ENCODE results near the gene DDC. TPM values are rescaled to one million over a fixed set of nuclear protein-coding genes. Genes with fewer than 3 reads are reported as not detected.

DDC gene
- total and polyA plus RNA-seq, 4 experiments from 2014 or later, result not detected

- no peak for DNase-seq
- intact Hi-C loops (cut with micrococcal nuclease), result no loop called here
- CTCF ChIA-PET (ENCODE audit: partially characterized antibody), result interaction anchor here (1.1 to 1.2 kb wide), 2 partner anchors 18 to 189 kb away, joined by 3 to 6 read pairs; no protein-coding TSS in a partner anchor
- H3K4me1 ChIP-seq (ENCODE audit: insufficient read depth, low read length), result no peaks in the 10 kb centered on the region
- H3K4me1 Mint-ChIP-seq, result no peaks in the 10 kb centered on the region
- H3K4me3 Mint-ChIP-seq, result no peak overlapping the region
- H3K9me3 ChIP-seq (ENCODE audit: control insufficient read depth in 1 of 2, low read length in 2 of 2), result no peaks in the 10 kb centered on the region
- no peaks in the 10 kb centered on the region for H3K36me3 Mint-ChIP-seq
- no peak overlapping the region for H3K27ac Mint-ChIP-seq
- H3K27me3 Mint-ChIP-seq, result peaks cover 5 to 11% of the 10 kb centered on the region in 2 donors
- no peaks in the 10 kb centered on the region for H3K9me3 Mint-ChIP-seq
- no peak overlapping the region for H3K4me3 ChIP-seq (ENCODE audit: low read length in 2 of 2)
- H3K27ac ChIP-seq (ENCODE audit: low read depth, low read length), result no peak overlapping the region
- no peaks in the 10 kb centered on the region for H3K27me3 ChIP-seq (ENCODE audit: insufficient read depth, low read length)
- H3K36me3 ChIP-seq (ENCODE audit: insufficient read depth, low read length), result no peaks in the 10 kb centered on the region
- POLR2A ChIA-PET (ENCODE audit: partially characterized antibody), result no interaction called here
Observed at GRCh38 chr7:50486512-50486911, 78.7 kb downstream of the DDC start.

- Mint-ChIP-seq H3K27me3 (peaks cover 2 to 9% of the 10 kb centered on the region in 2 donors), H3K4me3 (no peak overlapping the region), H3K27ac (no peak overlapping the region), H3K36me3 (no peaks in the 10 kb centered on the region), H3K9me3 (no peaks in the 10 kb centered on the region), H3K4me1 (no peaks in the 10 kb centered on the region)
- ChIA-PET POLR2A (ENCODE audit: partially characterized antibody) (no interaction called here), CTCF (ENCODE audit: partially characterized antibody) (interaction anchor here (0.6 to 1.0 kb wide), 2 partner anchors 13 to 15 kb away, joined by 3 read pairs; no protein-coding TSS in a partner anchor)
- Histone ChIP-seq H3K27ac (ENCODE audit: low read depth, low read length) (no peak overlapping the region), H3K27me3 (ENCODE audit: insufficient read depth, low read length) (no peaks in the 10 kb centered on the region), H3K4me3 (ENCODE audit: low read length in 2 of 2) (no peak overlapping the region), H3K9me3 (ENCODE audit: control insufficient read depth in 1 of 2, low read length in 2 of 2) (no peaks in the 10 kb centered on the region), H3K4me1 (ENCODE audit: insufficient read depth, low read length) (no peaks in the 10 kb centered on the region), H3K36me3 (ENCODE audit: insufficient read depth, low read length) (no peaks in the 10 kb centered on the region)
- no peak for DNase-seq
- intact Hi-C loops (cut with micrococcal nuclease), result no loop called here
Observed at GRCh38 chr7:50481867-50482266, 83.3 kb downstream of the DDC start.

- H3K27me3 ChIP-seq (ENCODE audit: insufficient read depth, low read length), result no peaks in the 10 kb centered on the region
- Mint-ChIP-seq H3K27ac (no peak overlapping the region), H3K4me1 (no peaks in the 10 kb centered on the region), H3K4me3 (no peak overlapping the region), H3K27me3 (peaks cover 0 to 2% of the 10 kb centered on the region in 2 donors), H3K9me3 (no peaks in the 10 kb centered on the region), H3K36me3 (no peaks in the 10 kb centered on the region)
- DNase-seq, result no peak
- no peak overlapping the region for H3K27ac ChIP-seq (ENCODE audit: low read depth, low read length)
- intact Hi-C loops (cut with micrococcal nuclease), result no loop called here
- POLR2A ChIA-PET (ENCODE audit: partially characterized antibody), result no interaction called here
- no peak overlapping the region for H3K4me3 ChIP-seq (ENCODE audit: low read length in 2 of 2)
- CTCF ChIA-PET (ENCODE audit: partially characterized antibody), result interaction anchor here (1.2 kb wide), 1 partner anchor 9 kb away, joined by 4 read pairs; no protein-coding TSS in a partner anchor
- H3K36me3 ChIP-seq (ENCODE audit: insufficient read depth, low read length), result no peaks in the 10 kb centered on the region
- H3K4me1 ChIP-seq (ENCODE audit: insufficient read depth, low read length), result no peaks in the 10 kb centered on the region
- no peaks in the 10 kb centered on the region for H3K9me3 ChIP-seq (ENCODE audit: control insufficient read depth in 1 of 2, low read length in 2 of 2)
Observed at GRCh38 chr7:50480797-50481196, 84.4 kb downstream of the DDC start.

GRCh38 chr7:50479743-50480517 is 85.3 kb downstream of the DDC start:
- H3K9me3 ChIP-seq (ENCODE audit: control insufficient read depth in 1 of 2, low read length in 2 of 2), result no peaks in the 10 kb centered on the region
- ChIA-PET CTCF (ENCODE audit: partially characterized antibody) (no interaction called here), POLR2A (ENCODE audit: partially characterized antibody) (no interaction called here)
- H3K27me3 Mint-ChIP-seq, result peaks cover 0 to 2% of the 10 kb centered on the region in 2 donors
- no peak overlapping the region for H3K4me3 Mint-ChIP-seq
- H3K27ac ChIP-seq (ENCODE audit: low read depth, low read length), result no peak overlapping the region
- H3K27ac Mint-ChIP-seq, result no peak overlapping the region
- no peaks in the 10 kb centered on the region for H3K36me3 ChIP-seq (ENCODE audit: insufficient read depth, low read length)
- H3K4me3 ChIP-seq (ENCODE audit: low read length in 2 of 2), result no peak overlapping the region
- DNase-seq, result no peak
- intact Hi-C loops (cut with micrococcal nuclease), result no loop called here
- H3K9me3 Mint-ChIP-seq, result no peaks in the 10 kb centered on the region
- no peaks in the 10 kb centered on the region for H3K4me1 Mint-ChIP-seq
- H3K27me3 ChIP-seq (ENCODE audit: insufficient read depth, low read length), result no peaks in the 10 kb centered on the region
- no peaks in the 10 kb centered on the region for H3K36me3 Mint-ChIP-seq
- H3K4me1 ChIP-seq (ENCODE audit: insufficient read depth, low read length), result no peaks in the 10 kb centered on the region

- H3K4me1 Mint-ChIP-seq, result no peaks in the 10 kb centered on the region
- H3K36me3 Mint-ChIP-seq, result no peaks in the 10 kb centered on the region
- ChIA-PET CTCF (ENCODE audit: partially characterized antibody) (interaction anchor here (1.0 to 1.7 kb wide), 2 partner anchors 9 to 202 kb away, joined by 3 to 11 read pairs; no protein-coding TSS in a partner anchor), POLR2A (ENCODE audit: partially characterized antibody) (no interaction called here)
- H3K4me3 Mint-ChIP-seq, result no peak overlapping the region
- intact Hi-C loops (cut with micrococcal nuclease), result no loop called here
- no peaks in the 10 kb centered on the region for H3K4me1 ChIP-seq (ENCODE audit: insufficient read depth, low read length)
- H3K27ac Mint-ChIP-seq, result peak overlapping the region in 1 of 7 donors; percentile 1
- no peaks in the 10 kb centered on the region for H3K9me3 ChIP-seq (ENCODE audit: control insufficient read depth in 1 of 2, low read length in 2 of 2)
- H3K4me3 ChIP-seq (ENCODE audit: low read length in 2 of 2), result no peak overlapping the region
- no peaks in the 10 kb centered on the region for H3K36me3 ChIP-seq (ENCODE audit: insufficient read depth, low read length)
- H3K9me3 Mint-ChIP-seq, result no peaks in the 10 kb centered on the region
- no peaks in the 10 kb centered on the region for H3K27me3 ChIP-seq (ENCODE audit: insufficient read depth, low read length)
- DNase-seq, result no peak
- H3K27ac ChIP-seq (ENCODE audit: low read depth, low read length), result no peak overlapping the region
- peaks cover 0 to 2% of the 10 kb centered on the region in 2 donors for H3K27me3 Mint-ChIP-seq
Observed at GRCh38 chr7:50477640-50478039, 87.6 kb downstream of the DDC start.

GRCh38 chr7:50476953-50477625 is 88.1 kb downstream of the DDC start:
- no peak overlapping the region for H3K27ac Mint-ChIP-seq

GRCh38 chr7:50475340-50475739 is 89.9 kb downstream of the DDC start:
- intact Hi-C loops (cut with micrococcal nuclease), result no loop called here
- H3K4me1 ChIP-seq (ENCODE audit: insufficient read depth, low read length), result no peaks in the 10 kb centered on the region
- H3K27ac ChIP-seq (ENCODE audit: low read depth, low read length), result no peak overlapping the region
- Mint-ChIP-seq H3K27me3 (peaks cover 0 to 2% of the 10 kb centered on the region in 2 donors), H3K27ac (no peak overlapping the region), H3K36me3 (no peaks in the 10 kb centered on the region), H3K4me3 (no peak overlapping the region), H3K4me1 (no peaks in the 10 kb centered on the region), H3K9me3 (no peaks in the 10 kb centered on the region)
- no peaks in the 10 kb centered on the region for H3K27me3 ChIP-seq (ENCODE audit: insufficient read depth, low read length)
- no peak overlapping the region for H3K4me3 ChIP-seq (ENCODE audit: low read length in 2 of 2)
- POLR2A ChIA-PET (ENCODE audit: partially characterized antibody), result no interaction called here
- CTCF ChIA-PET (ENCODE audit: partially characterized antibody), result interaction anchor here (0.7 to 1.9 kb wide), 4 partner anchors 13 to 204 kb away, joined by 3 to 6 read pairs (median 4); no protein-coding TSS in a partner anchor
- H3K36me3 ChIP-seq (ENCODE audit: insufficient read depth, low read length), result no peaks in the 10 kb centered on the region
- no peak for DNase-seq
- H3K9me3 ChIP-seq (ENCODE audit: control insufficient read depth in 1 of 2, low read length in 2 of 2), result no peaks in the 10 kb centered on the region

More at GRCh38 chr7:50476953-50477625, 88.1 kb downstream of the DDC start:
- H3K9me3 ChIP-seq (ENCODE audit: control insufficient read depth in 1 of 2, low read length in 2 of 2), result no peaks in the 10 kb centered on the region
- H3K36me3 ChIP-seq (ENCODE audit: insufficient read depth, low read length), result no peaks in the 10 kb centered on the region
- no peaks in the 10 kb centered on the region for H3K36me3 Mint-ChIP-seq
- H3K27me3 Mint-ChIP-seq, result peaks cover 0 to 2% of the 10 kb centered on the region in 2 donors
- no peaks in the 10 kb centered on the region for H3K4me1 ChIP-seq (ENCODE audit: insufficient read depth, low read length)
- no peak overlapping the region for H3K4me3 Mint-ChIP-seq
- ChIA-PET POLR2A (ENCODE audit: partially characterized antibody) (no interaction called here), CTCF (ENCODE audit: partially characterized antibody) (interaction anchor here (1.7 kb wide), 1 partner anchor 9 kb away, joined by 11 read pairs; no protein-coding TSS in a partner anchor)
- H3K4me3 ChIP-seq (ENCODE audit: low read length in 2 of 2), result no peak overlapping the region
- no peaks in the 10 kb centered on the region for H3K27me3 ChIP-seq (ENCODE audit: insufficient read depth, low read length)
- no peak for DNase-seq
- no peaks in the 10 kb centered on the region for H3K4me1 Mint-ChIP-seq
- H3K27ac ChIP-seq (ENCODE audit: low read depth, low read length), result no peak overlapping the region
- intact Hi-C loops (cut with micrococcal nuclease), result no loop called here
- no peaks in the 10 kb centered on the region for H3K9me3 Mint-ChIP-seq

Measured in CD4-positive, alpha-beta memory T cell (primary cell).